HEK293T (cell line): Measurements from ENCODE around the gene PTTG1IP.
"Not testable (repeated sequence)": the region's sequence is repeated elsewhere in the genome, so short reads cannot be mapped to it uniquely, and the experiment has no call there.

Experiments used
- ARNT ChIP-seq: fragments of 450-650 bp; IDR thresholded peaks from 2 replicates; pipeline ENCODE4 v1.6.1; 2017; ENCODE audit warnings: mild to moderate bottlenecking
- BHLHE40 ChIP-seq: fragments of 450-650 bp; IDR thresholded peaks from 2 replicates; pipeline ENCODE4 v1.6.1; 2016; ENCODE audit warnings: mild to moderate bottlenecking, moderate library complexity, borderline replicate concordance
- CTBP1 ChIP-seq: fragments of 450-650 bp; IDR thresholded peaks from 2 replicates; pipeline ENCODE4 v1.6.1; 2016; ENCODE audit warnings: borderline replicate concordance
- ELF4 ChIP-seq: fragments of 450-650 bp; IDR thresholded peaks from 2 replicates; pipeline ENCODE4 v1.6.1; 2017; ENCODE audit warnings: antibody characterized with exemption
- FOXA1 ChIP-seq: fragments of 450-650 bp; IDR thresholded peaks from 2 replicates; pipeline ENCODE4 v1.6.1; 2016; ENCODE audit warnings: mild to moderate bottlenecking
- FOXK2 ChIP-seq: fragments of 450-650 bp; IDR thresholded peaks from 2 replicates; pipeline ENCODE4 v1.6.1; 2016; ENCODE audit warnings: mild to moderate bottlenecking
- FOXM1 ChIP-seq: fragments of 450-650 bp; IDR thresholded peaks from 2 replicates; pipeline ENCODE4 v1.6.1; 2017; ENCODE audit warnings: mild to moderate bottlenecking, borderline replicate concordance
- HDGF ChIP-seq: fragments of 450-650 bp; IDR thresholded peaks from 2 replicates; pipeline ENCODE4 v1.6.1; 2017; ENCODE audit warnings: antibody characterized with exemption, borderline replicate concordance
- NFRKB ChIP-seq: fragments of 450-650 bp; IDR thresholded peaks from 2 replicates; pipeline ENCODE4 v1.6.1; 2016; ENCODE audit warnings: mild to moderate bottlenecking, moderate library complexity
- SP1 ChIP-seq: fragments of 450-650 bp; IDR thresholded peaks from 2 replicates; pipeline ENCODE4 v1.6.1; 2017
- SUZ12 ChIP-seq: fragments of 450-650 bp; IDR thresholded peaks from 2 replicates; pipeline ENCODE4 v1.6.1; 2016; ENCODE audit warnings: mild to moderate bottlenecking
- TARDBP ChIP-seq: fragments of 450-650 bp; IDR thresholded peaks from 2 replicates; pipeline ENCODE4 v1.6.1; 2016

- not testable (repeated sequence) for TF ChIP-seq CTBP1, ELF4, FOXM1, TARDBP, SP1, BHLHE40, ARNT, FOXA1, SUZ12, NFRKB, HDGF, FOXK2
These were observed 5.7 kb upstream of the PTTG1IP start for GRCh38 chr21:44879238-44879637.
